SK-N-SH (cell line): ENCODE measurements around the gene MUSTN1. TPM values are rescaled to one million over a fixed set of nuclear protein-coding genes. Genes with fewer than 3 reads are reported as not detected.

Experiments used
- CTCF ChIA-PET: fragments of 300-600, 350-600 bp; formaldehyde crosslinking; extraction: SDS; loops from one replicate; lab custom pipeline; 2021; lab: Yijun Ruan, JAX
- POLR2A ChIA-PET: fragments of 350-600 bp; sonication (Branson Sonifier 250); formaldehyde crosslinking; extraction: SDS; loops from one replicate; lab custom pipeline; 2020; ENCODE audit warnings: antibody characterized with exemption, inconsistent platforms; lab: Yijun Ruan, JAX
- DNase-seq: peaks from one replicate; pipeline ENCODE4 v3.0.0; 2012
- H2AFZ ChIP-seq: fragments of 200-600 bp; sonication (generic); 2 replicates; pipeline ENCODE4 v1.8.1; 2016; ENCODE audit warnings: antibody characterized with exemption, mild to moderate bottlenecking, low read depth
- H3F3A ChIP-seq: fragments of 200-600 bp; sonication (generic); replicated peaks from 2 replicates; pipeline ENCODE3; 2016; ENCODE audit warnings: antibody characterized with exemption, mild to moderate bottlenecking; ENCODE audit not compliant: insufficient read depth
- H3K27ac ChIP-seq, 2 experiments: fragments of 200-500 bp in 1 of 2; fragments of 200-600 bp in 1 of 2; sonication (Bioruptor generic) in 1 of 2; sonication (generic), shearing (Covaris generic) in 1 of 2; 2 replicates each; pipeline versions ENCODE4 v1.5.1 to v1.6.1; 2014 to 2016; ENCODE audit warnings: low read depth in 2 of 2, inconsistent platforms in 1 of 2, low read length in 1 of 2, mild to moderate bottlenecking in 1 of 2, mixed read lengths in 1 of 2
- H3K27me3 ChIP-seq: fragments of 200-600 bp; sonication (generic), shearing (Covaris generic); 2 replicates; pipeline ENCODE4 v1.6.1; 2016; ENCODE audit warnings: mixed run types; ENCODE audit not compliant: insufficient read depth
- H3K36me3 ChIP-seq, 2 experiments: fragments of 200-500 bp in 1 of 2; fragments of 200-600 bp in 1 of 2; sonication (Bioruptor generic) in 1 of 2; sonication (generic) in 1 of 2; replicated peaks in 1 of 2; 2 replicates each; pipeline versions ENCODE3 to v1.5.1; 2014 to 2016; ENCODE audit warnings: low read length in 1 of 2, mild to moderate bottlenecking in 1 of 2; ENCODE audit not compliant: insufficient read depth in 2 of 2, control insufficient read depth in 1 of 2
- H3K4me1 ChIP-seq, 2 experiments: fragments of 200-500 bp in 1 of 2; fragments of 200-600 bp in 1 of 2; sonication (Bioruptor generic) in 1 of 2; sonication (generic), shearing (Covaris generic) in 1 of 2; 2 replicates each; pipeline versions ENCODE4 v1.5.1 to v1.6.1; 2014 to 2016; ENCODE audit warnings: low read depth in 1 of 2, low read length in 1 of 2, mixed run types in 1 of 2; ENCODE audit not compliant: insufficient read depth in 2 of 2, control insufficient read depth in 1 of 2
- H3K4me2 ChIP-seq: fragments of 200-600 bp; sonication (generic), shearing (Covaris generic); 2 replicates; pipeline ENCODE4 v1.6.1; 2017; ENCODE audit warnings: mixed run types
- H3K4me3 ChIP-seq, 2 experiments: fragments of 200-500 bp in 1 of 2; fragments of 200-600 bp in 1 of 2; sonication (Bioruptor generic) in 1 of 2; sonication (generic), shearing (Covaris generic) in 1 of 2; 2 replicates each; pipeline versions ENCODE4 v1.5.1 to v1.8.1; 2014 to 2016; ENCODE audit warnings: low read depth in 2 of 2, inconsistent platforms in 1 of 2, low read length in 1 of 2, mild to moderate bottlenecking in 1 of 2, mixed read lengths in 1 of 2, moderate library complexity in 1 of 2
- H3K79me2 ChIP-seq: fragments of 200-600 bp; sonication (generic); 2 replicates; pipeline ENCODE4 v1.8.1; 2017; ENCODE audit warnings: mild to moderate bottlenecking; ENCODE audit not compliant: insufficient read depth
- H3K9ac ChIP-seq: fragments of 200-600 bp; sonication (generic); 2 replicates; pipeline ENCODE4 v1.6.1; 2017; ENCODE audit warnings: mixed run types
- H3K9me2 ChIP-seq: fragments of 200-600 bp; sonication (generic); 2 replicates; pipeline ENCODE4 v1.6.1; 2017; ENCODE audit warnings: mixed run types
- H3K9me3 ChIP-seq: fragments of 200-600 bp; sonication (generic); 2 replicates; pipeline ENCODE4 v1.6.1; 2017; ENCODE audit warnings: mixed run types, mild to moderate bottlenecking, moderate library complexity
- H4K20me1 ChIP-seq: fragments of 200-600 bp; sonication (generic); 2 replicates; pipeline ENCODE4 v1.6.1; 2017; ENCODE audit warnings: mild to moderate bottlenecking, mixed run types; ENCODE audit not compliant: insufficient read depth
- CHD2 ChIP-seq: fragments of 150-350 bp; IDR thresholded peaks from 2 replicates; pipeline ENCODE4 v1.6.1; 2018; ENCODE audit warnings: low read length; ENCODE audit not compliant: partially characterized antibody
- EP300 ChIP-seq, 2 experiments: IDR thresholded peaks; 2 replicates each; pipeline versions ENCODE4 v1.4.0 to v1.6.1; 2012; ENCODE audit warnings: borderline replicate concordance in 1 of 2, low read depth in 1 of 2, low read length in 1 of 2
- EZH2phosphoT487 ChIP-seq: fragments of 200-600 bp; sonication (generic); IDR thresholded peaks from 2 replicates; pipeline ENCODE4 v1.6.1; 2017; ENCODE audit warnings: low read depth, mixed run types, mild to moderate bottlenecking, antibody characterized with exemption, moderate library complexity, borderline replicate concordance
- GATA2 ChIP-seq: sonication (generic); formaldehyde crosslinking; IDR thresholded peaks from 2 replicates; pipeline ENCODE4 v1.5.0; 2020; ENCODE audit warnings: mild to moderate bottlenecking, missing genetic modification reagents
- MXI1 ChIP-seq: IDR thresholded peaks from 2 replicates; pipeline ENCODE4 v1.6.1; 2012; ENCODE audit warnings: mild to moderate bottlenecking, low read depth, low read length, improper control_type of control experiment
- RCOR1 ChIP-seq: fragments of 150-350 bp; IDR thresholded peaks from 2 replicates; pipeline ENCODE4 v1.6.1; 2017; ENCODE audit warnings: antibody characterized with exemption, low read length
- REST ChIP-seq: IDR thresholded peaks from 2 replicates; pipeline ENCODE4 v1.6.1; 2012; ENCODE audit warnings: mild to moderate bottlenecking, low read depth, low read length, moderate library complexity
- RFX5 ChIP-seq: IDR thresholded peaks from 2 replicates; pipeline ENCODE4 v1.6.1; 2012; ENCODE audit warnings: mild to moderate bottlenecking, improper control_type of control experiment, low read length
- TAF1 ChIP-seq: IDR thresholded peaks from 2 replicates; pipeline ENCODE4 v1.6.1; 2012; ENCODE audit warnings: low read depth, mild to moderate bottlenecking, low read length, moderate library complexity, borderline replicate concordance
- TCF12 ChIP-seq: IDR thresholded peaks from 2 replicates; pipeline ENCODE4 v1.4.0; 2012
- TEAD4 ChIP-seq: IDR thresholded peaks from 2 replicates; pipeline ENCODE4 v1.4.0; 2012; ENCODE audit warnings: mild to moderate bottlenecking, borderline replicate concordance; ENCODE audit not compliant: insufficient read depth
- WGBS: methylation state at CpG from one replicate; pipeline ENCODE4 v1.1.6; 2017; ENCODE audit warnings: low lambda C conversion rate; 5-methylcytosine and 5-hydroxymethylcytosine counted together
- polyA plus RNA-seq, 3 experiments: library from polyadenylated mRNA; depleted of rRNA; stranded (reverse); fragments of >200 nt; gene quantifications; 2 replicates each; pipeline ENCODE4 v1.2.3, GENCODE V29; 2012
- TF ChIP-seq, protein P1 (sequence below): IDR thresholded peaks from 2 replicates; pipeline ENCODE4 v1.4.0; 2012; ENCODE audit warnings: low read depth
- TF ChIP-seq, protein P2 (sequence below): IDR thresholded peaks from 2 replicates; pipeline ENCODE4 v1.4.0; 2012; ENCODE audit warnings: low read depth, borderline replicate concordance
- TF ChIP-seq, protein P3 (sequence below): IDR thresholded peaks from 2 replicates; pipeline ENCODE4 v1.4.0; 2012; ENCODE audit warnings: low read depth, borderline replicate concordance

Gene MUSTN1
- polyA plus RNA-seq, 1 of the 3 experiments (the other 2 are of a cell fraction) = 0.54 TPM

GRCh38 chr3:52809662-52810377 lies 25.0 kb downstream of the MUSTN1 start:
- no peak for DNase-seq
- no peaks in the 10 kb centered on the region for H3K27me3 ChIP-seq
- CTCF ChIA-PET = interaction anchor here (1.5 to 1.6 kb wide), 2 partner anchors 11 to 19 kb away, joined by 3 to 6 read pairs; no protein-coding TSS in a partner anchor
- no peak overlapping the region for H2AFZ ChIP-seq
- no peaks in the 10 kb centered on the region; a peak in 1 of 4 replicates for H3K4me1 ChIP-seq
- H3K27ac ChIP-seq = no peak overlapping the region
- H3K79me2 ChIP-seq = no peaks in the 10 kb centered on the region
- no peak overlapping the region for H3K4me2 ChIP-seq
- H4K20me1 ChIP-seq = no peaks in the 10 kb centered on the region
- no peaks in the 10 kb centered on the region for H3F3A ChIP-seq
- no peak overlapping the region for H3K9ac ChIP-seq
- H3K9me2 ChIP-seq = no peaks in the 10 kb centered on the region
- WGBS = 42% methylated on average over 4 of the region's 7 CpGs
- POLR2A ChIA-PET = no interaction called here
- no peaks in the 10 kb centered on the region for H3K36me3 ChIP-seq
- H3K9me3 ChIP-seq = no peaks in the 10 kb centered on the region
- TF ChIP-seq REST (no peak), RCOR1 (no peak), TAF1 (no peak), EP300 (IDR thresholded peaks at IDR 0.05; ENCODE audit: borderline replicate concordance in 1 of 2, low read depth in 1 of 2, low read length in 1 of 2) (no peak), TCF12 (no peak), GATA2 (no peak), TEAD4 (no peak), CHD2 (no peak), EZH2phosphoT487 (no peak), MXI1 (no peak), RFX5 (no peak)
- TF ChIP-seq, protein P1, sequence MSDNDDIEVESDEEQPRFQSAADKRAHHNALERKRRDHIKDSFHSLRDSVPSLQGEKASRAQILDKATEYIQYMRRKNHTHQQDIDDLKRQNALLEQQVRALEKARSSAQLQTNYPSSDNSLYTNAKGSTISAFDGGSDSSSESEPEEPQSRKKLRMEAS = no peak
- TF ChIP-seq, protein P2, sequence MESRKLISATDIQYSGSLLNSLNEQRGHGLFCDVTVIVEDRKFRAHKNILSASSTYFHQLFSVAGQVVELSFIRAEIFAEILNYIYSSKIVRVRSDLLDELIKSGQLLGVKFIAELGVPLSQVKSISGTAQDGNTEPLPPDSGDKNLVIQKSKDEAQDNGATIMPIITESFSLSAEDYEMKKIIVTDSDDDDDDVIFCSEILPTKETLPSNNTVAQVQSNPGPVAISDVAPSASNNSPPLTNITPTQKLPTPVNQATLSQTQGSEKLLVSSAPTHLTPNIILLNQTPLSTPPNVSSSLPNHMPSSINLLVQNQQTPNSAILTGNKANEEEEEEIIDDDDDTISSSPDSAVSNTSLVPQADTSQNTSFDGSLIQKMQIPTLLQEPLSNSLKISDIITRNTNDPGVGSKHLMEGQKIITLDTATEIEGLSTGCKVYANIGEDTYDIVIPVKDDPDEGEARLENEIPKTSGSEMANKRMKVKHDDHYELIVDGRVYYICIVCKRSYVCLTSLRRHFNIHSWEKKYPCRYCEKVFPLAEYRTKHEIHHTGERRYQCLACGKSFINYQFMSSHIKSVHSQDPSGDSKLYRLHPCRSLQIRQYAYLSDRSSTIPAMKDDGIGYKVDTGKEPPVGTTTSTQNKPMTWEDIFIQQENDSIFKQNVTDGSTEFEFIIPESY = no peak
- TF ChIP-seq, protein P3, sequence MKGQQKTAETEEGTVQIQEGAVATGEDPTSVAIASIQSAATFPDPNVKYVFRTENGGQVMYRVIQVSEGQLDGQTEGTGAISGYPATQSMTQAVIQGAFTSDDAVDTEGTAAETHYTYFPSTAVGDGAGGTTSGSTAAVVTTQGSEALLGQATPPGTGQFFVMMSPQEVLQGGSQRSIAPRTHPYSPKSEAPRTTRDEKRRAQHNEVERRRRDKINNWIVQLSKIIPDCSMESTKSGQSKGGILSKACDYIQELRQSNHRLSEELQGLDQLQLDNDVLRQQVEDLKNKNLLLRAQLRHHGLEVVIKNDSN = no peak
- TF ChIP-seq, all 33 proteins: peak for 0
- H3K4me3 ChIP-seq = no peak overlapping the region
